Neural cell (in vitro differentiated cells): Measurements from ENCODE around the gene HOXA3.

Experiments
- EP300 ChIP-seq: fragments of 450-650 bp; conservative IDR thresholded peaks from 2 replicates; pipeline ENCODE4 v1.6.1; 2014; ENCODE audit warnings: antibody characterized with exemption, mild to moderate bottlenecking, moderate library complexity; ENCODE audit not compliant: poor library complexity, severe bottlenecking
- EZH2 ChIP-seq: fragments of 200-600, 300-800 bp; shearing (Covaris generic), sonication (generic); IDR thresholded peaks from 2 replicates; pipeline ENCODE4 v1.6.1; 2014; ENCODE audit warnings: antibody characterized with exemption, low read length, borderline replicate concordance, mild to moderate bottlenecking; ENCODE audit not compliant: insufficient read depth, poor library complexity, severe bottlenecking
- POLR2AphosphoS5 ChIP-seq: IDR thresholded peaks from 2 replicates; pipeline ENCODE4 v1.6.1; 2012
- RAD21 ChIP-seq: fragments of 450-650 bp; conservative IDR thresholded peaks from 2 replicates; pipeline ENCODE4 v1.6.1; 2014; ENCODE audit warnings: antibody characterized with exemption, mild to moderate bottlenecking, moderate library complexity
- REST ChIP-seq: IDR thresholded peaks from 2 replicates; pipeline ENCODE4 v1.6.1; 2012; ENCODE audit warnings: borderline replicate concordance
- SMC3 ChIP-seq: fragments of 450-650 bp; conservative IDR thresholded peaks from 2 replicates; pipeline ENCODE4 v1.6.1; 2014; ENCODE audit warnings: antibody characterized with exemption, mild to moderate bottlenecking, moderate library complexity; ENCODE audit not compliant: poor library complexity
- TAF1 ChIP-seq: IDR thresholded peaks from 2 replicates; pipeline ENCODE4 v1.6.1; 2012; ENCODE audit warnings: low read depth
- TF ChIP-seq, protein P1 (sequence below): fragments of 450-650 bp; IDR thresholded peaks from 2 replicates; pipeline ENCODE4 v1.5.1; 2014; ENCODE audit warnings: antibody characterized with exemption, mild to moderate bottlenecking, moderate library complexity; ENCODE audit not compliant: poor library complexity, severe bottlenecking

DNA sequence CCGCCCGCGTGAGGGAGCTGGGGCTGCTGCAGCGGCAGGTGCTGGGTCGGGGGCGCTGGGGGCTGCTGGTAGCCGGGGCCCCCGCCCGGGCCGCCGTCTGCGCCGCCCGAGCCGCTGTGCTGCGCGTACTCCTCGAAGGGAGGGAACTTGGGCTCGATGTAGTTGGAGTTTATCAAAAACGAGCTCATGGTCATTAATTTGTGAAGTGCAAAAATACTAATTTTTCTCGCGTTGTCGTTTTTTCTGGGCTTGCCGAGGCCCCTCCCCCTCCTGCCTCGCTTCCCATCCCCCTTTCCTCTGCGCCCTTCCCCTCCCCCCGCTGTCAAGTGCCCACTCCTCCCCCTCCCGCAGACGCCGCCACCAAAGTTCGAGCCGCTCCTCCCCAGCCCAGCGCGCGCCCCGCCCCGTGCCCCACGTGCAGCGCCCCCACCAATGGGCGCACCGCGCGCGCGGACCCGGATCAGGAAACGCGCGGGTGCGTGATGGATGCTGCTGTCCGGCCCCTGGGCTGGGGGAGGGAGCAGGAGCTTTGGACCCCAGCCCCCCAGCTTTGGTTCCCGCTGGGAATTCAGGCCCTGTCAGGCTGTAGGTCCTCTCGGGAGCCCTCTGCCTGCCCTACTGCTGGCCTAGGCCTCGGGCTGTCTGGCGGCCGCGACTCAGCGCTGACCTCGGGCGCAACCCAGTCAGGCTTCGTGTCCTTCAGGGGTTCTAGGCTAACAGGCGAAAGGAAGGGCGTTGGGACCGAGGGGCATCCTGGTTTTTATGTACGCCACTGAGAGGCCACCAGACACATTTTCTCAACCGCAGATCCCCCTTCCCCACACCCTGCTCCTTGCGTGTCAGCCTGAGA lies 21.6 kb downstream of the HOXA3 start, which contains the start of gene HOXA4:
- TF ChIP-seq, protein P1, sequence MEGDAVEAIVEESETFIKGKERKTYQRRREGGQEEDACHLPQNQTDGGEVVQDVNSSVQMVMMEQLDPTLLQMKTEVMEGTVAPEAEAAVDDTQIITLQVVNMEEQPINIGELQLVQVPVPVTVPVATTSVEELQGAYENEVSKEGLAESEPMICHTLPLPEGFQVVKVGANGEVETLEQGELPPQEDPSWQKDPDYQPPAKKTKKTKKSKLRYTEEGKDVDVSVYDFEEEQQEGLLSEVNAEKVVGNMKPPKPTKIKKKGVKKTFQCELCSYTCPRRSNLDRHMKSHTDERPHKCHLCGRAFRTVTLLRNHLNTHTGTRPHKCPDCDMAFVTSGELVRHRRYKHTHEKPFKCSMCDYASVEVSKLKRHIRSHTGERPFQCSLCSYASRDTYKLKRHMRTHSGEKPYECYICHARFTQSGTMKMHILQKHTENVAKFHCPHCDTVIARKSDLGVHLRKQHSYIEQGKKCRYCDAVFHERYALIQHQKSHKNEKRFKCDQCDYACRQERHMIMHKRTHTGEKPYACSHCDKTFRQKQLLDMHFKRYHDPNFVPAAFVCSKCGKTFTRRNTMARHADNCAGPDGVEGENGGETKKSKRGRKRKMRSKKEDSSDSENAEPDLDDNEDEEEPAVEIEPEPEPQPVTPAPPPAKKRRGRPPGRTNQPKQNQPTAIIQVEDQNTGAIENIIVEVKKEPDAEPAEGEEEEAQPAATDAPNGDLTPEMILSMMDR = no peak
- TF ChIP-seq POLR2AphosphoS5 (no peak), EP300 (no peak), EZH2 (peak; percentile 45), RAD21 (no peak), TAF1 (no peak), SMC3 (no peak), REST (no peak)
